ENCODE data around the gene CCL23. TPM values are rescaled to one million over a fixed set of nuclear protein-coding genes. Genes with fewer than 3 reads are reported as not detected.
A peak's percentile ranks its signal among the peaks of the same experiment; 100 is the strongest.
"Not testable (repeated sequence)": the region's sequence is repeated elsewhere in the genome, so short reads cannot be mapped to it uniquely, and the experiment has no call there.

The CCL23 gene
- total RNA-seq, 6 experiments from 2014 or later: 1.1 to 12.7 (median 2.1) TPM

GRCh38 chr17:35998018-35998545, 19.7 kb downstream of the CCL23 start:
- no peak for TF ChIP-seq CTCF (IDR thresholded peaks at IDR 0.05)
- no peak for TF ChIP-seq POLR2A (IDR thresholded peaks at IDR 0.05)
- Histone ChIP-seq H3K4me1 (peaks cover 0 to 37% (median 17%) of the 10 kb centered on the region in 4 donors), H3K4me3 (no peak overlapping the region), H3K27me3 (no peaks in the 10 kb centered on the region), H3K27ac (no peak overlapping the region), H3K36me3 (peaks cover 0 to 16% (median 1%) of the 10 kb centered on the region in 4 donors), H3K9me3 (no peaks in the 10 kb centered on the region)
- WGBS (ENCODE audit: insufficient coverage, low coverage, low lambda C conversion rate, missing lambda C conversion rate): 74% methylated on average over 9 of the region's 11 CpGs
- ATAC-seq (no peak), DNase-seq (no peak)
- intact Hi-C loops (cut with DNase I): no loop called here

DNA sequence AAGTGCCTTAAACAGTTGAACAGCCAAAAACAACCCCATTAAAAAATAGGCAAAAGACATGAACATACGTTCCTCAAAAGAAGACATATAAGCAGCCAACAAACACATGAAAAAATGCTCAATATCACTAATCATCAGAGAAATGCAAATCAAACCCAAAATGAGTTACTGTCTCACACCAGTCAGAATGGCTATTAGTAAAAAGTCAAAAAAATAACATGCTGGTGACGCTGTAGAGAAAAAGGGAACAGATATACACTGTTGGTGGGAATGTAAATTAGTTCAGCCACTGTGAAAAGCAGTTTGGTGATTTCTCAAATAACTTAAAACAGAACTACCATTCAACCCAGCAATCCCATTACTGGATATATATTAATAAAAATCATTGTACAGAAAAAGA, 22.4 kb downstream of the CCL23 start:
- H3K27me3 ChIP-seq, ATAC-seq: not testable (repeated sequence)

DNA sequence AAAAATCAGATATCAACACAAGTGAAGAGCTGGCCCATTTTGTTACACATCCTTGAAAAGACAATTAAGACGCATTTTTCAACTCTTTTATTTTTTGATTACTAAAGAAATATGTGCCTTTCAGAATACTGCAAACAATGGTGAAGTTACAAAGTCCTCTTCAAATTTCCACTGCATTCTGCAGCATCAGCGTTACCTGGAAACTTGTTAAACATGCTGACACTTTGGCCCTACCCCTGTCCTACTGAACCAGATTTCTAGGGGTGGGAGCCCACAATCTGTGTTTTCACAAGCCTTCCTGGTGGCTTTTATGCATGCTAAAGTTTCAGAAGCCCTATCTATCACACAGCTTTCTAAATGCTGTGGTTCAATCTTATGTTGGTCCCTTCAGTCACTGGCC, 26.7 kb downstream of the CCL23 start:
- TF ChIP-seq CTCF (IDR thresholded peaks at IDR 0.05) (no peak), POLR2A (IDR thresholded peaks at IDR 0.05) (no peak)
- Histone ChIP-seq H3K4me1 (peaks cover 0 to 51% (median 18%) of the 10 kb centered on the region in 4 donors), H3K27ac (peak overlapping the region in 1 of 3 donors; percentile 64), H3K4me3 (no peak overlapping the region), H3K9me3 (no peaks in the 10 kb centered on the region), H3K36me3 (no peaks in the 10 kb centered on the region), H3K27me3 (no peaks in the 10 kb centered on the region)
- intact Hi-C loops (cut with DNase I): no loop called here
- ATAC-seq (peak; percentile 80 to 90 (median 82)), DNase-seq (peak in 1 of 3 donors; percentile 76)
- 24% methylated on average over 2 of the region's 2 CpGs for WGBS (ENCODE audit: insufficient coverage, low coverage, low lambda C conversion rate, missing lambda C conversion rate)

More for the DNA sequence above, 22.4 kb downstream of the CCL23 start:
- H3K9me3 ChIP-seq; DNase-seq; H3K27ac ChIP-seq; H3K4me3 ChIP-seq; intact Hi-C loops (cut with DNase I): not testable (repeated sequence)
- Histone ChIP-seq H3K36me3 (peaks cover 0 to 16% (median 1%) of the 10 kb centered on the region in 4 donors), H3K4me1 (peaks cover 0 to 54% (median 21%) of the 10 kb centered on the region in 4 donors)
- WGBS (ENCODE audit: insufficient coverage, low coverage, low lambda C conversion rate, missing lambda C conversion rate): 91% methylated on average over 2 of the region's 2 CpGs

- DNase-seq: no peak
- no peak for ATAC-seq
These were observed 29.6 kb downstream of the CCL23 start for GRCh38 chr17:35988164-35988563.

More at GRCh38 chr17:35988164-35988563, 29.6 kb downstream of the CCL23 start:
- intact Hi-C loops (cut with DNase I): loop anchor here (10.0 kb wide), 2 partner anchors 87 to 157 kb away; no protein-coding TSS in a partner anchor
- Histone ChIP-seq H3K27ac (peak overlapping the region in 1 of 3 donors; percentile 28), H3K36me3 (no peaks in the 10 kb centered on the region), H3K4me1 (peaks cover 0 to 27% (median 12%) of the 10 kb centered on the region in 4 donors), H3K9me3 (no peaks in the 10 kb centered on the region), H3K27me3 (no peaks in the 10 kb centered on the region), H3K4me3 (no peak overlapping the region)
- TF ChIP-seq POLR2A (IDR thresholded peaks at IDR 0.05): no peak
- TF ChIP-seq CTCF (IDR thresholded peaks at IDR 0.05): no peak
